GM19035 (cell line): ENCODE measurements around the gene ZNF385D.

Experiments
- ATAC-seq: cut with Tn5 transposase; IDR thresholded peaks from one replicate; pipeline ENCODE4 v1.9.1; 2021; ENCODE audit not compliant: unreplicated experiment

Gene ZNF385D

DNA sequence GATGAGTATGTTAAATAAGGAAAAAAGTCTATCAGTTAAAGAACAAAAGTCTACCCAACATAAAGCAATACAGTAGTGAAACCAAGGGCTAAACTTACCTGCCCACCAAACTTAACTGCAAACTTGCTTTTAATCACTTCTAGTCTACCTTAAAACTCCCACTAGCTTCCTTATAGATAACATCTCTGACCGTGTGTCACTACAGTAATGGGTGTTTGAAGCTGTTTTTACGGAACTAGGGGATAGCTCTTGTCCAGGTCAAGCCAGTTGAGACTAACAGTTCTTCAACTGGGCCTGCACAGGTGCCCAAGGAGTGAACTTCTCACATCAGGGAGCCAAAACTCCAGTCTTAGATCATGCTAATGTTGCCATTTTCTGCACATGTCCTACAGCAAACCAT lies 132.3 kb downstream of the ZNF385D start:
- no peak for ATAC-seq

DNA sequence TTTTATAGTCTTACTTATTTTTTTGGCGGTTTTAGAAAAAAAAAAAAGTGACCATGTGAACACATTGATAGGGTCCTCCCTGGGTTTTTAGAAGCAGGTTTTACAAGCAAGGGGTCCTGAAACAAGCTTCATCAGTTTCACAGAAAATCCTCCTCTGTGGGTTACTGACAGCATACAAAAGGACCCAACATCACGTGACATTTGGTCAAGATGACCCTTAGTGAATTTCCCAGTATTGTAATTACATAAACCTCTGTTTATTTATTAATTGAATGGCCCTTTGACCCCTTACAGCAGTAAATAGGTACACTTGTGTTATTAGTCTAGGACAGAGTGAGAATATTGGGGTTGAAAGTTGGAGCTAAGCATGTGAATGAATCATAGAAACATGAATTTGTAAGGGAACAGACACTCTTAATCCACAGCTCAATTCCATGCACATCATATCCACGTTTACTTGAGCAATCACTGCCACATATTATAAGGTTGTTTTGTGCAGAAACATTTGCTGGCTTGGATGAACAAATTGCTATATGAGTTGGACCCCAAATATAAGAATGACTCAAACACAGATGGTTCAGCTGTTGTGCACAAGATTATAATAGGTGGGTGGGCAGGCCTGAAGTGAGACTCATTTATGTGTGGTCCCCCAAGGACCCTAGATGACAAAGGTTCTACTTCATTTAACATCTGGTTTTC lies 137.5 kb downstream of the ZNF385D start:
- no peak for ATAC-seq

DNA sequence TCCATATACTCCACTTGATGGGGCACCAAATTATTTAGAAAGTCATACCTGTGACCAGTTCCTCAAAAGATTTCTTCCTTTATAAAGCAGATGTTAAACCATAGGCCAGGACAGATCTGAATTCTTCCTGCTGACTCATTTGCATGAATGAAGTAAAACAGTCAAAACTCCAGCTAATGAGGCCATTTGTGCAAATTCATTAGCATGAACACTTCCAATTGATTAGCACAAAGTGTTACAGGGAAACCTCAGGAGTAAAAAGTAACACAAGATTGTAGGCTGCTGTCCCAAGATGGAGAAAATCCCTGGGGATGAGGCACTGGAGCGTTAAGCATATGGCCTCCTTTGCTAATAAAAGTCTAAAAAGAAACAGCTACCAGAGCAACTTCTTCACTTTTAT lies 149.8 kb downstream of the ZNF385D start:
- no peak for ATAC-seq

DNA sequence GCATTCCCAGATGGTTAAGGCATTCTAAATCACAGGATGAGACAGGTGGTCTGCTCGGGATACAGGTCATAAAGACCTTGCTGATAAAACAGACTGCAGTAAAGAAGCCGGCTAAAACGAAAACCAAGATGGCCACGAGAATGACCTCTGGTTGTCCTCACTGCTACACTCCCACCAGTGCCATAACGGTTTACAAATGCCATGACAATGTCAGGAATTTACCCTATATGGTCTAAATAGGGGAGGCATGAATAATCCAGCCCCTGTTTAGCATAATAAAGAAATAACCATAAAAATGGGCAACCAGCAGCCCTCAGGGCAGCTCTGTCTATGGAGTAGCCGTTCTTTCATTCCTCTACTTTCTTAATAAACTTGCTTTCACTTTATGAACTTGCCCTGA lies 151.1 kb downstream of the ZNF385D start:
- ATAC-seq = no peak

DNA sequence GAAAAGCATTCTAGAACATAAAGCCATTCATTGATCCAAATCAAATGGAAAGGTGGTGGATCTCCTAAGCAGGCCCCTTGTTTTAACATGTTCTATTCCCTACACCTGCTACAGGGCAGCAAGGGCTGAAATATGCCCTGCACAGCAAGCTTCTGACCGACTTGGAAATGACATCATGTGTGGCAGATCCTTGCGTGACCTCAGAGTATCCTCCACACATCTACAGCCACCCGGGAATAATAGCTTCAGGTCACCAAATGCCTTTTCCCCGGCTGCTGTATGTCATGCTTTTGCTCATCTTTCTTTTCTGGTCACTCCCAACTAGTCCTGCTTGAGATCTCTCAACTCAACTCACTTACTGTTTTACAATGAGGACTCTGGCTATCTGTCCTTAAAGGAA lies 158.2 kb downstream of the ZNF385D start:
- no peak for ATAC-seq

DNA sequence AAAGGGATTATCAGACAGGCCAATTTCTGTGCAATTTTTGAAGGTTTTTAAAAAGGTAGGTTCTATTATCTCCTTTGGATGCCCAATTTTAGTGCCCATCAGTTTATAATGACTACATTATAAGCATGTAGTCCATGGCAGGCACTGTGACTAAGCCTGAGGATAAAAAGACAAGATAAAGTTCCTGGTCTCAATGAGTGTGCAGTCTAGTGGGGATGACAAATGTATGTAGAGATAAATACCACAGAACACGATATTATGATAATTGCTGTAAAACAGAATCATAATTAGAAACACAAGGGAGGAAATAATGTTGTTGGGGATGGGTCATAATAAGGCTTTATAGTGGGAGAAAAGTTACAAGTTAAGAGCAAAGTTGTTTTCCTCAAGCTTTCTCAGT lies 163.1 kb downstream of the ZNF385D start:
- no peak for ATAC-seq

DNA sequence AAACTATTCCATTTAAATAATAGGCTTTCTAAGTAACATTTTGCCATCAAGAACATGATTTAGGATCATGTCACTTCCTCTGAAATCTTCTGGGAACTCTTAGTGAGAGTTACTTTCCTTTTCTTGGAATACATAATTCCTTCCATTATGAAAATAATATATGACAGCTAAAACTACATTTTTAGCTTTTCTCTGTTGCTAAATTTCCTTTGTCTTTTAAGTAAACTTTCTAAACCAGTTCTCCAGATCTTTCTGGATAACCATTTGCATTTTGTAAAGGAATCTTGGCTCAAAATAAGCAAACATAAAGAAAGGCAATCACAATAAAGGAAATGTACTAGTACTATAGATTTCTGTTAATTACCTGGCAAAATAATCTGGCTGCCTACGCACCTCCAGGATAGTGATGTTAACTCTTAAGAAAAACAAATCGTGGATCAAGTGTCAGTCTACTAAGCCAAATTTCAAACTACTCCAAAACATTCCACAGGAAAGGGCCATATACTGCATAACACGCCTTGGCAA lies 165.7 kb downstream of the ZNF385D start:
- no peak for ATAC-seq

DNA sequence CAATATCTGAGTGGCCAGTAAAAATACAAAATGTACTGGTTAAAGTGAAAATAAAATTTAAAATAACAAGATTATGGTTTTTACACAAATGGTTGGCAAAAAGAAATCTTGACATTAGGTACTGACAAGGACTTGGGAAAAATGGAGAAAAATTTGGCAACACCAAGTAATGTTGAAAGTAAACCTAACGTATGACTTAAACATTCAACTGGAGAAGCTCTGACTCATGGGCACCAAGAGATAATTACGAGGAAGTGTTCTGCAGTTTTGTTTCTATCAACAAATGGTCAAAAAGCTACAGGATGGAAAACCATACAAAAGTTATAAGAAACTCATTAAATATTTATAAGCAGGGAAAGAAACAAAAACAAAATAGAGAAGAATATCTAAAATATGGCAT lies 177.7 kb downstream of the ZNF385D start:
- ATAC-seq = no peak

DNA sequence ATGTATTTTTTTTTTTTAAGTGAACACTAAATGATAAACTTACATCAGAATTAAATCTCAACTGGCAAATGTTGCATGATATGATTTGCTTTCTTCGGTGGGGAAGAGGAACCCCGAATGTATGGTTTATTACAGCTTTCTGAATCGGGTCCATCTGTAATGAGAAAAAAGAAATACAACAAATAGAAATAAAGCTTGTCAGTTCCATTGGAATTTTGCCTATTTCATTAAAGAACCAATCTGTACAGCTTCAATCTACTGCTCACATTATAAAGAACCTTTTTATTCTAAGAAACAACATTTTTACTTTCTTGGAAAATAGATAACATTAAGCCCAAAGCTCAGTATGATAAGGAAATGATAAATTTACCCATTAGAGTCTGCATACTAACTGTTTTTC lies 186.5 kb downstream of the ZNF385D start:
- no peak for ATAC-seq

DNA sequence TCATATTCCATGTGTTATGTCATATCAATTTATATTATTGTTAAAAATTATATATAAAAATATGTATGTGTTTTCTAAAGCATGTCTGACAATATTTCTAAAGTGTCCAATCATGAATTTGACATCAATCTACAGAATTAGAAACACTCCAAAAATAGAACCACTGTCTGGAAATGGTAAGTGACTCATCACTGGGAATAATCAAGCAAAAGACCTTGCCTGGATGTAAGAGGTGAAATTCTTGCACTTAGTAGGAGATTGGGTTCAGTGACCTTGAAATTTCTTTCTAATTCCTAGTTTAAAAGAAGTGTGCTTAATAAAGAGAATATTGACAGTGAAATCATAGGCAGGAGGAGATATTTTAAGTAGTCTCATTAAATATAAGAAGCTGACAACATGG lies 188.8 kb downstream of the ZNF385D start:
- no peak for ATAC-seq

DNA sequence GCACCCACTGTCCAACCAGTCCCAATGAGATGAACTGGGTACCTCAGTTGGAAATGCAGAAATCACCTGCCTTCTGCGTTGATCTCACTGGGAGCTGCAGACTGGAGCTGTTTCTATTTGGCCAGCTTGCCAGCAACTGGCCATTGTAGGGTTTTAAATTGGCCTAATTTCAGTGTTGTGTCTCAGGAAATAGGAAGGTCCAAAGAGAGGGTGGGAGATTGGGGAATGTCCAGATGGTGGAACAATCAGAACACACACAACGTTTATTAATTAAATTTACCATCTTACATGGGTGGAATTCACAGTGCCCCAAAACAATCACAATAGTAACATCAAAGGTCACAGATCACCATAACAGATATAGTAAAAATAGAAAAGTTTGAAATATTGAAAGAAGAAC lies 189.5 kb downstream of the ZNF385D start:
- no peak for ATAC-seq

DNA sequence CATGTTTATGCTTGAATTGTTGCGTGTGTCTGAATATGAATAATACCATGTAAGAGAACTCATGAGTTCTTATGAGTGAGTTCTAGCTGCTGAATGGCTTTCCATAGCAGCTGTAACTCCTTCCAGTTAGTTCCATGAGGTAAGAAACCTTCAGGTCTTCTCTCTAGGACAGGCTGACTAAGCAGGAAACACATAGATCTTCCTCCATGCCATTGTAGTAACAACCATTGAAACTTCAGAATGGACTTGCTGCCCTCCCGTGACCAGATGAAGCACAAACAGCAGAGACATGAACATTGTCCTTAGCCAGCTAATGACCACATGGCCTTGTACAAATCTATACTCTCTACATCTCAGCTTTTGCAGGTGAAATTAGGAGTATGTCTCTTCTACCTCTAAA lies 200.0 kb downstream of the ZNF385D start:
- ATAC-seq = no peak

DNA sequence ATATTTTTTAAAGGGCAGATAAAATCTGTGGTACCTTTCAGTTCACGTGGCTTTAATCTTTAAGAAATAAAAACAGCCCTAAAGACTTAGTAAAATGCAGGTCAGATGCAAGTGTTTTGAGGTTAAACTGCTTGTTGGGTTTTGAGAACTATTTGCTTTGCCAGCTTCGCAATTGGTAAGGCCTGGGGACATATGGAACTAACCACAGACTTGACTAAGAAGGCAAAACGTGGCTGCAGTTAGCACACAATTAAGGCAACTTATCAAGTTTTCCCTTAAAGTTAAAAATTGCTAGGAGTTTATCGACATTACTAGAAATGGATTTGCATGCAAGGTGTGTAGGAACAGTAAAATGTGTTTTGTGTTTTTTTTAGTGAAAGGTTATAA lies 206.9 kb downstream of the ZNF385D start:
- ATAC-seq = no peak

DNA sequence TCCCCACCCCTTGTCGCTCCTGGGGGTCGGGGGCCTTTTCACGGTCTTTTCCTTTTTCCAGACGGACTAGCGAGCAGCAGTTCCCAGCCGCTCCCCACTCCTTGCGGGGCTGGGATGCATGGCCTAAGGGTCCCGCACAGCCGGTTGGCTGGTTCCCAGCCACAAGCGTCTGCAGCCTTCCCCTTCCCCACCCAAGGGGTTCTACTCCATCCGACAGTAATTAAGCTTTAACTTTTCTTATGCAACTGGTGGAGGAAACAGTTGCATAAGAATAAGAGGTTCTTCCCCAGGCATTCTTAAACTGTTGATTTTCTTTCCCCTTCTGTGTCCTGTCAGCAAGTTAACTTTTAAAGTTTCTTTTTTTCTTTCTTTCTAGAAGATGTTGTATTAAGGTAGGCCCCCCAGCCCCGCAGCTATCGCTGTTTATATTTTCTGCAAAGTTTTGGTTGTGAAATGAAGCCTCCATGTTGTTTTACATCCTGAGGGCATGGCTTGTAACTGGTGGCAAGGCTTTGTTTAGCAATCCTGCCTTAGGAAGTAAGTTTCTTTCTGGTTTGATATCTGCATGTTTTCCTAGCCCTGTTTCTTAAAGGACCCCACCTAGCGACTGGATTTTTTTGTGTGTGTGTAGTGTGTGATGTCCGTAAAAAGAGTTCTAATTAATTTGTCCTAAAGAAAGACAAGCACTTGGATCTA lies 207.5 kb downstream of the ZNF385D start:
- no peak for ATAC-seq

DNA sequence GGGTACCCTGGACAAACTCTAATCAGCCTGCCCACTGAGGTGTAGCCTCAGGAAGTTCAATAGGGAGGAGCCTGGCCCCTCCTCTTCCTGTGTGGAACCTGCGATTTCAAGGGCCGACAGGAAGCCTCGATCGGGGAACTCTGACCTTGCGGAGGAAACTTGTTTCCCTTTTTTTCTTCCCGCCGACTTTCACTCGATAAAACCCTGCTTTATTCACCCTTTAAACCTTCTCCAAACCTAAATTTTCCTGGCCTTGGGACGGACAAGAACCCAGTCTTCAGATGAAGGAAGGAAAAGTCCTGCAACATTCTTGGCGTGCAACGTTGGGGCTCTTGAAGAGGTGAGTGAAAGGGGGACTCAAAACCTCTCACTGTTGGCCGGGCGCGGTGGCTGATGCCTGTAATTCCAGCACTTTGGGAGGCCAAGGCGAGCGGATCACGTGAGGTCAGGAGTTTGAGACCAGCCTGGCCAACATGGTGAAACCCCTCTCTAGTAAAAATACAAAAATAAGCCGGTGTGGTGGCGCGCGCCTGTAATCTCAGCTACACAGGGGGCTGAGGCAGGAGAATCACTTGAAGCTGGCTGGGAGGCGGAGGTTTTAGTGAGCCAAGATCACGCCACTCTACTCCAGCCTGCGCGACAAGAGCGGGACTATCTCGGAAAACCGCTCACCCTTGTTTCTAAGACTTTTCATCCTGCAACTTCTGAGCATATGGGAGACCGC lies 208.2 kb downstream of the ZNF385D start:
- no peak for ATAC-seq

DNA sequence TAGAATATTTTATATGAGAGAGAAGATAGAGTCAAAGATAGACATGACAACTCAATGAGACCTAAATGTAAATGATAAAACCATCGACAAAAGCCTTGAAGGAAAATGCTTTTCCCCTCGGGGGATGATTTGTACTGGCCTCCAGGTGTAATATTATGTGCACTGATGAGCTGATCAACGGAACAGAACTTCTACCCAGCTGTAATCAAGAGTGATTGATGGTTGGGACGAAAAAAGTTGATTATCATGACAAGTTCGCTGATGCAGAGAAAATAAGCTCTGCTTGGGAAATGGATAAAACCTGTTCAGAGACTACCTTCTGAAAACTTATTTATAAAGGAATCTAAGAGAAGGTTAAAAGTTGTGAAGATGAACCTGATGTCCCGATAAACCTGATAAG lies 210.7 kb downstream of the ZNF385D start:
- no peak for ATAC-seq

DNA sequence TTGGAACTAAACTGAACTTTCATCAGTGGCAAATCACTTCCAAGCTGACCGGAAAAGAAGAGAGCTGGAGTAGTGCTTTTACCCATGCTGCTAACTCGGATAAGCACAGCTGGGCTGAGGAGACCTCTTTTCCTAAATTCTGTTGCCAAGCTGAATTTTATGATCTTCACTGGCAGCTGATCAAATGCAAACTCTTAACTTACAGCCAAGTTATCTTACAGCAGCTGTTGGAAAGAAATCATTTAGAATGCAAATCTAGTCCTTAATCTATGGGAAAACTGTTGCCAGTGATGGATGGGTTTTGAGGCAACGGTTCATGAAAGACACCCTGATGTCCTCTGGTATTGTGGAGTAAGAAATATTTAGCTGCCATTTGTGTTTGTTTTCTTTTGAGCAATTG lies 216.5 kb downstream of the ZNF385D start:
- no peak for ATAC-seq

DNA sequence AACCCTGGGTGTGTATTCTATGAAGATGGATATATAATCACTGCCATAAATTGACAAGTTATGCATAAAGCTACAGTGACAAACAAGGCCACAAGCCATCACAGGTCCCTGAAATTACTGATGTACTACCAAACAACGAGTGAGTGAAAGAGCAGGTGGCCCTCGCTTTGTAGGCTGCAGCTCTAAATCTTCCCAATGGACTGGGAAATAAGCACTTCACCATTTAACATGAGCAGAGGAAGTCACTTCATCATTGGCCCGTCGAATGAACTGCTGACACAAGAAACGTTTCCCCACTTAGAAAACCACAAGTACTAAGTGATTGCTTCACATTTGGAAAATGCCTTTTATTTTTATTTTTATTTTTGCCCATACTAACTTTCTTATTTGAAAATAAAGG lies 218.0 kb downstream of the ZNF385D start:
- ATAC-seq = no peak

DNA sequence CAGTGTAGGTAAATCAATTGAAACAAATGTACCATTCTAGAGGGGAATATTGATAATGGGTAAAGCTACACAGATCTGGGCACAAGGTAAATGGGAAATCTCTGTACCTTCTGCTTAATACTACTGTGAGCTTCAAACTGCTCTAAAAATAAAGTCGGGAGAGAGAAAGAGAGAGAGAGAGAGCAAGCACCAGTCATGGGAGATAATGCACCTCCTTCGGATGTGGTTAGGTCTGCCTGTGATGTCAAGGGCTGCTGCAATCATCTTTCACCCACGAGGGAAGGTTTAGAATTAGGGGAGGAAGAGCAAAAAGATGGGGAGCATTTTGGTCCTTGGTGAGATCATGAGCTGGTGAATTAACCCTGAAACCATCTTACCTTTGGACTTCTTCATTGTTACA lies 219.1 kb downstream of the ZNF385D start:
- no peak for ATAC-seq

DNA sequence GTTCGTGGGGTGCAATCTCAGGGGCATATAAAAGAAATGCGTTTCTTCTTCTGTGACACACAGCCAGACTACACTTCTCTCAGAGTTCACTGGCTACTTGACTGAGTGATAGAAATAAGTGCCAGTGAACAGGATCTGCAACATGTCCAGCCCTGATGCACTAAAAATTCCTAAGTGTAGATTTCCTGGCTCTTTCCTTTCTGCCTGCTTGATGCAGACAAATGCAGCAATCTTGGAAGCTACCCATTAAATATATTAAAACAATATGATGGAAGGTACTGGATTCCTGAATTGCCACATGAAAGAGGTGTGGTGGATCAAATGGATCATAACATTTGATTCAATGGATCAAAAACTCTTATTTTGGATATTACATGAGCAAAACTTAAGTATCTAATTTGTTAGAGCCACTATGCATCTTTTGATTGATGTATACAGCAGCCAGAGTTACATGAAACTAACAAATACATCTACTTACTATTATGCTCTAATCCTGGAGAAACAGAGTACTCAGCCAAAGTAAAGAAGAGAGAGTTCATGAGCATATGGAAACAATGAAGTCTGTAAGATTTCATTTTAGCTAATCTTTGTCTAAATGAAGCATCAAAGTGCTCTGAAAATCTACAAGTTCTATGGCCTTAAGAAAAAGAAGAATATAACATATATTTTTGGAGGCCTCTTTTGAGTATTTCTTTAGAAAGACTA lies 222.6 kb downstream of the ZNF385D start:
- no peak for ATAC-seq

DNA sequence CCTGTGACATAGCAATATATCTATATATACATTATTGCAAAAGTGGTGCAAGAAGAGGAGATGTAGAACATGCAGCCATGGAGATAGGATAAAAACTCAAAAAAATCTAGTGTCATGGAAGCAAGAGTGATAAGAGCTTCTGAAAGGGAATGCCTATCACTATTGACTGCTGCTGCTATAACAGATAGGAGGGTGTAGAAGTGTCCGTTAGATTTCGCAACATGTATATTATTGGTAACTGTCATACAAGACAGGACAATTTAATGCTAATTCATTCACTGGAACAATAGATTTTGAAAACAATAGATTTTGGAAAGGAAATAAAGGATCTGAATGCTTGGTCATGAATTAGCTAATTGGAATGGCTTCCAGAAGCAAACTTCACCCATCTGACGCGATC lies 224.5 kb downstream of the ZNF385D start:
- ATAC-seq = no peak
